Epithelial cell of umbilical artery (primary cell): ENCODE measurements around the gene MBD5. TPM values are rescaled to one million over a fixed set of nuclear protein-coding genes. Genes with fewer than 3 reads are reported as not detected.

Experiments used
- total RNA-seq: library from RNA; depleted of rRNA; stranded (reverse); fragments of >200 nt; gene quantifications from 2 replicates; pipeline ENCODE4 v1.2.3, GENCODE V29; 2014

The MBD5 gene
- 6.5 and 10.2 TPM in 2 replicates for total RNA-seq

DNA sequence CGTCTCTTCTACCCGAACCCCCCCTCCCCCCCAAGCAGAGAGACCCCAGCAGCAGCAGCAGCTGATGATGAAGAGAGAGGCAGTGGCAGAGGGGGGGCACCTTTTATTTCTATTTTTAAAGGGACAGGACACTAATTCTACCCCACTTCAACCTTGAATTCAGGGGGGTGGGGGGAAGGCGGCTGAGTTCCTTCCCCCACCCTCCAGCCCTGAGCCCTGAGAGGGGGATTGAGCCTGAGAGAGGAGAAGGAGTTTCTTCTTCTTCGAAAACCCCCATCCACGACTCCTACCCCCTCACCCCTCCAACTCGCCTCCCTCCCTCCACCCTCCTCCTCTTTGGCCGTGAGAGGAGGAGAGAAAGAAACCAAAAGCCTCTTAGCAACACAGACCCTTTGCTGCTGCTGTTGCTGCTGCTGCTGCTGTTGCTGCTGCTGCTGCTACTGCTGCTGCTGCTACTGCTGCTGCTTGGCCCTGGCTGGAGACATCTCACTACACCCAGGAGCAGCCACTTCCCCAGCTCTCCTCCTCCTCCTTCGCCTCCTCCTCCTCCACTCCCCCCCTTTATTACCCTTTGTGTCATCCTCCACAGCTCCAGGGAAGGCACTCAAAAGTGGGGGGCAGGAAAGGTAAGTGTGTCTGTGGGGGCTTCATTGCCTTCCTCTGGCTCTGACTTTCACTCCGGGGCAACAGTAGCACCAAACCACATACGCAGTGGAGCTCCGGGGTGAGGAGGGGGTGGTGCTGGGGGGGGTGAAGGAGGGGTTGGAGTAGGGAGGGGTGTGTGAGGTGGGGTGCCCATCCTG, at the start of gene MBD5:
Gene MBD5, plus strand, starts transcription at position 33 of the 803 bp plus-strand sequence.

GRCh38 chr2:148020111-148021058, 506 bp upstream of the MBD5 start, which contains the start of gene ORC4:
Gene ORC4 (minus strand): TSS chr2:148020737. CDS start chr2:147975958, 44,779 bp downstream.

Other genes starting within 250 kb of the MBD5 start
- gene ACVR2A, start 176.1 kb upstream of the MBD5 start, total RNA-seq = 7.8 and 10.9 TPM in 2 replicates
- 36.1 and 79.0 TPM in 2 replicates for gene ORC4, start 354 bp upstream of the MBD5 start, total RNA-seq